Right lung (tissue), 5 donors: ENCODE data around the gene FNDC4. TPM values are rescaled to one million over a fixed set of nuclear protein-coding genes. Genes with fewer than 3 reads are reported as not detected.

Source experiments
- polyA plus RNA-seq, 5 donors: library from polyadenylated mRNA; unstranded; fragments of 120-200 nt; gene quantifications; one replicate each; pipeline versions ENCODE4 v1.2.1 to v1.2.3, GENCODE V29; 2013; ENCODE audit warnings: inconsistent platforms in 1 of 5, low replicate concordance in 1 of 5; ENCODE audit not compliant: insufficient read length in 5 of 5, insufficient read depth in 1 of 5

FNDC4 gene
- polyA plus RNA-seq, 5 donors, result 13.4 to 17.1 (median 14.2) TPM

Other genes with a start within 250 kb of the FNDC4 start
- under 1 TPM; 0.24 to 0.61 (median 0.51) TPM for gene SLC30A3, start 232.2 kb downstream of the FNDC4 start, polyA plus RNA-seq
- under 1 TPM in 4 of 5 donors, not detected in 1; 0.14 to 0.53 (median 0.30) TPM for gene DNAJC5G, start 219.8 kb downstream of the FNDC4 start, polyA plus RNA-seq
- 1 to 10 TPM in 1 of 5 donors, under 1 TPM in 1, not detected in 3; 0.13 to 4.3 TPM for gene TRIM54, start 212.8 kb downstream of the FNDC4 start, polyA plus RNA-seq
- 1 to 10 TPM; 1.1 to 3.4 (median 1.9) TPM for gene UCN, start 186.8 kb downstream of the FNDC4 start, polyA plus RNA-seq
- 100 to 1,000 TPM in 1 of 5 donors, 10 to 100 TPM in 4; 80.7 to 114 (median 92.8) TPM for gene MPV17, start 172.1 kb downstream of the FNDC4 start, polyA plus RNA-seq
- 10 to 100 TPM; 55.7 to 65.1 (median 61.3) TPM for gene GTF3C2, start 138.4 kb downstream of the FNDC4 start, polyA plus RNA-seq
- 10 to 100 TPM; 50.6 to 61.7 (median 55.9) TPM for gene EIF2B4, start 124.9 kb downstream of the FNDC4 start, polyA plus RNA-seq
- gene SNX17, start 124.6 kb downstream of the FNDC4 start, polyA plus RNA-seq, result 100 to 1,000 TPM in 2 of 5 donors, 10 to 100 TPM in 3; 83.8 to 120 (median 99.2) TPM
- gene ZNF513, start 114.5 kb downstream of the FNDC4 start, polyA plus RNA-seq, result 10 to 100 TPM; 12.4 to 23.3 (median 14.5) TPM
- 10 to 100 TPM; 69.0 to 87.8 (median 82.8) TPM for gene PPM1G, start 85.6 kb downstream of the FNDC4 start, polyA plus RNA-seq
- gene NRBP1, start 66.6 kb downstream of the FNDC4 start, polyA plus RNA-seq, result 100 to 1,000 TPM; 125 to 139 (median 135) TPM
- gene KRTCAP3, start 52.8 kb downstream of the FNDC4 start, polyA plus RNA-seq, result 10 to 100 TPM; 12.0 to 17.1 (median 12.9) TPM
- gene IFT172, start 5.5 kb downstream of the FNDC4 start, polyA plus RNA-seq, result 10 to 100 TPM; 41.1 to 52.5 (median 49.4) TPM
- 1 to 10 TPM in 3 of 5 donors, under 1 TPM in 2; 0.55 to 2.3 (median 1.2) TPM for gene GCKR, start 1.6 kb upstream of the FNDC4 start, polyA plus RNA-seq
- 10 to 100 TPM; 61.9 to 89.3 (median 87.2) TPM for gene ZNF512, start 87.8 kb upstream of the FNDC4 start, polyA plus RNA-seq
- 10 to 100 TPM; 11.6 to 15.9 (median 13.2) TPM for gene CCDC121, start 133.8 kb upstream of the FNDC4 start, polyA plus RNA-seq
- 10 to 100 TPM; 51.2 to 68.1 (median 64.2) TPM for gene GPN1, start 133.8 kb upstream of the FNDC4 start, polyA plus RNA-seq
- gene SUPT7L, start 168.4 kb upstream of the FNDC4 start, polyA plus RNA-seq, result 10 to 100 TPM; 47.6 to 64.5 (median 59.9) TPM
- gene SLC4A1AP, start 168.7 kb upstream of the FNDC4 start, polyA plus RNA-seq, result 10 to 100 TPM; 28.8 to 37.0 (median 34.3) TPM